Liver (tissue), 9 donors: ENCODE data around the gene ST6GAL1. TPM values are rescaled to one million over a fixed set of nuclear protein-coding genes. Genes with fewer than 3 reads are reported as not detected.

Source experiments
- DNase-seq: peaks from one replicate; pipeline ENCODE4 v3.0.0-alpha.2; 2017; ENCODE audit warnings: low spot score
- H3K27ac ChIP-seq, 2 donors: one replicate each; pipeline ENCODE4 v1.7.0; 2013; ENCODE audit warnings: inconsistent platforms in 2 of 2, low read length in 2 of 2, control low read depth in 1 of 2, low read depth in 1 of 2, mild to moderate bottlenecking in 1 of 2
- H3K27me3 ChIP-seq, 4 donors: one replicate each; pipeline versions ENCODE4 v1.6.1 to v1.7.0; 2013; ENCODE audit warnings: low read length in 3 of 4, inconsistent platforms in 1 of 4, mild to moderate bottlenecking in 1 of 4, moderate library complexity in 1 of 4; ENCODE audit not compliant: control insufficient read depth in 4 of 4, insufficient read depth in 4 of 4
- H3K36me3 ChIP-seq, 4 donors: one replicate each; pipeline versions ENCODE4 v1.6.1 to v1.7.0; 2013; ENCODE audit warnings: low read length in 3 of 4, mild to moderate bottlenecking in 3 of 4, low read depth in 1 of 4, moderate library complexity in 1 of 4; ENCODE audit not compliant: control insufficient read depth in 4 of 4, insufficient read depth in 3 of 4
- H3K4me1 ChIP-seq, 4 donors: one replicate each; pipeline versions ENCODE4 v1.6.1 to v1.7.0; 2013; ENCODE audit warnings: low read length in 3 of 4, mild to moderate bottlenecking in 3 of 4, moderate library complexity in 1 of 4; ENCODE audit not compliant: control insufficient read depth in 4 of 4, insufficient read depth in 4 of 4
- H3K4me3 ChIP-seq, 3 donors: one replicate each; pipeline versions ENCODE4 v1.6.1 to v1.7.0; 2013; ENCODE audit warnings: low read length in 3 of 3, control low read depth in 1 of 3, low read depth in 1 of 3, mild to moderate bottlenecking in 1 of 3
- H3K9ac ChIP-seq, 2 donors: one replicate each; pipeline ENCODE4 v1.7.0; 2013; ENCODE audit warnings: low read length in 2 of 2, mild to moderate bottlenecking in 2 of 2, moderate library complexity in 2 of 2, control low read depth in 1 of 2, low read depth in 1 of 2
- H3K9me3 ChIP-seq, 4 donors: one replicate each; pipeline versions ENCODE4 v1.6.1 to v1.7.0; 2013; ENCODE audit warnings: low read length in 3 of 4; ENCODE audit not compliant: control insufficient read depth in 4 of 4
- ATF3 ChIP-seq: IDR thresholded peaks from 2 replicates; pipeline ENCODE4 v1.6.1; 2016; ENCODE audit warnings: antibody characterized with exemption
- EGR1 ChIP-seq, 2 donors: IDR thresholded peaks; 2 replicates each; pipeline ENCODE4 v1.6.1; 2016 to 2018; ENCODE audit warnings: antibody characterized with exemption in 2 of 2, low read depth in 2 of 2
- FOXA1 ChIP-seq: IDR thresholded peaks from 2 replicates; pipeline ENCODE4 v1.6.1; 2016; ENCODE audit warnings: antibody characterized with exemption
- FOXA2 ChIP-seq: IDR thresholded peaks from 2 replicates; pipeline ENCODE4 v1.6.1; 2016; ENCODE audit warnings: antibody characterized with exemption
- GABPA ChIP-seq, 2 donors: IDR thresholded peaks in 1 of 2; conservative IDR thresholded peaks in 1 of 2; 2 replicates each; pipeline ENCODE4 v1.6.1; 2016; ENCODE audit warnings: antibody characterized with exemption in 2 of 2, mild to moderate bottlenecking in 1 of 2, moderate library complexity in 1 of 2
- HNF4A ChIP-seq, 2 donors: conservative IDR thresholded peaks; 2 replicates each; pipeline ENCODE4 v1.6.1; 2016; ENCODE audit warnings: antibody characterized with exemption in 2 of 2, mild to moderate bottlenecking in 2 of 2
- HNF4G ChIP-seq: IDR thresholded peaks from 2 replicates; pipeline ENCODE4 v1.6.1; 2016; ENCODE audit warnings: antibody characterized with exemption
- JUND ChIP-seq, 2 donors: IDR thresholded peaks; 2 replicates each; pipeline ENCODE4 v1.6.1; 2016; ENCODE audit warnings: antibody characterized with exemption in 2 of 2
- NR2F2 ChIP-seq: IDR thresholded peaks from 2 replicates; pipeline ENCODE4 v1.6.1; 2016; ENCODE audit warnings: antibody characterized with exemption
- RAD21 ChIP-seq, 2 donors: IDR thresholded peaks; 2 replicates each; pipeline ENCODE4 v1.6.1; 2016; ENCODE audit warnings: antibody characterized with exemption in 2 of 2, mild to moderate bottlenecking in 2 of 2
- REST ChIP-seq: IDR thresholded peaks from 2 replicates; pipeline ENCODE4 v1.6.1; 2016; ENCODE audit warnings: antibody characterized with exemption, mild to moderate bottlenecking
- RXRA ChIP-seq, 2 donors: IDR thresholded peaks; 2 replicates each; pipeline ENCODE4 v1.6.1; 2017 to 2018; ENCODE audit warnings: antibody characterized with exemption in 2 of 2, mild to moderate bottlenecking in 1 of 2
- SP1 ChIP-seq: IDR thresholded peaks from 2 replicates; pipeline ENCODE4 v1.6.1; 2018; ENCODE audit warnings: antibody characterized with exemption, mild to moderate bottlenecking
- TAF1 ChIP-seq: conservative IDR thresholded peaks from 2 replicates; pipeline ENCODE4 v1.6.1; 2016; ENCODE audit warnings: antibody characterized with exemption, mild to moderate bottlenecking
- YY1 ChIP-seq: IDR thresholded peaks from 2 replicates; pipeline ENCODE4 v1.6.1; 2016; ENCODE audit warnings: antibody characterized with exemption, mild to moderate bottlenecking
- ZBTB33 ChIP-seq: IDR thresholded peaks from 2 replicates; pipeline ENCODE4 v1.6.1; 2016; ENCODE audit warnings: antibody characterized with exemption
- WGBS: extraction: QIAGEN DNeasy Blood & Tissue Kit; methylation state at CpG from one replicate; pipeline ENCODE4 v1.1.7; 2013; 5-methylcytosine and 5-hydroxymethylcytosine counted together
- polyA plus RNA-seq, 2 donors: library from polyadenylated mRNA; stranded (reverse) in 1 of 2; unstranded in 1 of 2; fragments of 200-250 nt in 1 of 2; fragments of >200 nt in 1 of 2; fragmentation: Nextera tagmentation in 1 of 2; extraction: Ambion mirVana in 1 of 2; gene quantifications; one replicate each; pipeline versions ENCODE4 v1.2.1 to v1.2.3, GENCODE V29; 2013 to 2015
- total RNA-seq, 2 donors: library from RNA; depleted of rRNA; stranded (reverse); fragments of >200 nt; gene quantifications; one replicate each; pipeline ENCODE4 v1.2.3, GENCODE V29; 2014
- TF ChIP-seq, protein P1 (sequence below): IDR thresholded peaks from 2 replicates; pipeline ENCODE4 v1.6.1; 2016; ENCODE audit warnings: antibody characterized with exemption
- TF ChIP-seq, protein P2 (sequence below): fragments of 150-350 bp; IDR thresholded peaks from 2 replicates; pipeline ENCODE4 v1.5.1; 2017; ENCODE audit warnings: improper control_type of control experiment, low read depth, low read length; ENCODE audit not compliant: missing input control
- donor health status: healthy.
- donor health status: healthy.
- donor health status: healthy.
- donor health status: healthy.
- donor health status: healthy.

ST6GAL1 gene
- total and polyA plus RNA-seq, 4 donors, result 102 to 425 (median 328) TPM

- DNase-seq, result no peak
- Histone ChIP-seq H3K27me3 (no peaks in the 10 kb centered on the region), H3K9ac (peak overlapping the region; percentile 76 to 92), H3K4me3 (peak overlapping the region; percentile 87 to 99 (median 89)), H3K9me3 (peaks cover 0 to 2% (median 0%) of the 10 kb centered on the region in 4 donors), H3K36me3 (peaks cover 5 to 9% (median 6%) of the 10 kb centered on the region in 4 donors), H3K27ac (peak overlapping the region; percentile 91 to 95), H3K4me1 (peaks cover 7 to 35% (median 17%) of the 10 kb centered on the region in 4 donors)
- TF ChIP-seq HNF4A (conservative IDR thresholded peaks at IDR 0.05), result no peak
- peak in 1 of 2 donors; percentile 47 for TF ChIP-seq RAD21 (IDR thresholded peaks at IDR 0.05)
- no peak for TF ChIP-seq FOXA2
- no peak for TF ChIP-seq HNF4G
- TF ChIP-seq REST, result no peak
- TF ChIP-seq RXRA (IDR thresholded peaks at IDR 0.05), result peak; percentile 37 to 48
- TF ChIP-seq NR2F2, result peak; percentile 13
- no peak for TF ChIP-seq FOXA1
- TF ChIP-seq, protein P1, sequence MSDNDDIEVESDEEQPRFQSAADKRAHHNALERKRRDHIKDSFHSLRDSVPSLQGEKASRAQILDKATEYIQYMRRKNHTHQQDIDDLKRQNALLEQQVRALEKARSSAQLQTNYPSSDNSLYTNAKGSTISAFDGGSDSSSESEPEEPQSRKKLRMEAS, result no peak
- peak in 1 of 2 donors; percentile 5 for TF ChIP-seq JUND (IDR thresholded peaks at IDR 0.05)
- peak; percentile 85 for TF ChIP-seq ATF3
- TF ChIP-seq YY1, result no peak
- TF ChIP-seq ZBTB33, result no peak
- TF ChIP-seq EGR1 (IDR thresholded peaks at IDR 0.05; ENCODE audit: low read depth in 2 of 2), result no peak
- TF ChIP-seq, protein P2, sequence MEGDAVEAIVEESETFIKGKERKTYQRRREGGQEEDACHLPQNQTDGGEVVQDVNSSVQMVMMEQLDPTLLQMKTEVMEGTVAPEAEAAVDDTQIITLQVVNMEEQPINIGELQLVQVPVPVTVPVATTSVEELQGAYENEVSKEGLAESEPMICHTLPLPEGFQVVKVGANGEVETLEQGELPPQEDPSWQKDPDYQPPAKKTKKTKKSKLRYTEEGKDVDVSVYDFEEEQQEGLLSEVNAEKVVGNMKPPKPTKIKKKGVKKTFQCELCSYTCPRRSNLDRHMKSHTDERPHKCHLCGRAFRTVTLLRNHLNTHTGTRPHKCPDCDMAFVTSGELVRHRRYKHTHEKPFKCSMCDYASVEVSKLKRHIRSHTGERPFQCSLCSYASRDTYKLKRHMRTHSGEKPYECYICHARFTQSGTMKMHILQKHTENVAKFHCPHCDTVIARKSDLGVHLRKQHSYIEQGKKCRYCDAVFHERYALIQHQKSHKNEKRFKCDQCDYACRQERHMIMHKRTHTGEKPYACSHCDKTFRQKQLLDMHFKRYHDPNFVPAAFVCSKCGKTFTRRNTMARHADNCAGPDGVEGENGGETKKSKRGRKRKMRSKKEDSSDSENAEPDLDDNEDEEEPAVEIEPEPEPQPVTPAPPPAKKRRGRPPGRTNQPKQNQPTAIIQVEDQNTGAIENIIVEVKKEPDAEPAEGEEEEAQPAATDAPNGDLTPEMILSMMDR, result no peak
- no peak for TF ChIP-seq GABPA (IDR thresholded peaks at IDR 0.05 in 1 of 2, conservative IDR thresholded peaks at IDR 0.05 in 1 of 2)
- peak; percentile 33 for TF ChIP-seq SP1
- no peak for TF ChIP-seq TAF1
- 29% methylated on average over 10 of the region's 10 CpGs for WGBS
Observed at GRCh38 chr3:187039100-187039722, 108.9 kb downstream of the ST6GAL1 start.
